Right kidney (tissue), 1 donor: Measurements from ENCODE around the gene CDK4.

Experiments
- DNase-seq: peaks from one replicate; pipeline ENCODE4 v3.0.0-alpha.2; 2016

The CDK4 gene

GRCh38 chr12:57756406-57757341 is 4.6 kb upstream of the CDK4 start:
- peak; percentile 35 for DNase-seq

- DNase-seq = peak; percentile 69
Observed at GRCh38 chr12:57755454-57756372, 3.6 kb upstream of the CDK4 start.

GRCh38 chr12:57755194-57755453 is 3.0 kb upstream of the CDK4 start:
- no peak for DNase-seq

- peak; percentile 65 for DNase-seq
Observed at GRCh38 chr12:57754411-57755193, 2.5 kb upstream of the CDK4 start, which contains the start of gene MARCHF9. Gene MARCHF9, plus strand, starts transcription at chr12:57755103. Its CDS starts 426 bp downstream, at chr12:57755529.

- no peak for DNase-seq
Observed at GRCh38 chr12:57753756-57754337, 1.7 kb upstream of the CDK4 start.

- no peak for DNase-seq
Observed at GRCh38 chr12:57752668-57753000, 524 bp upstream of the CDK4 start.

- peak; percentile 32 for DNase-seq
Observed at GRCh38 chr12:57751432-57751787, 700 bp downstream of the CDK4 start.

DNA sequence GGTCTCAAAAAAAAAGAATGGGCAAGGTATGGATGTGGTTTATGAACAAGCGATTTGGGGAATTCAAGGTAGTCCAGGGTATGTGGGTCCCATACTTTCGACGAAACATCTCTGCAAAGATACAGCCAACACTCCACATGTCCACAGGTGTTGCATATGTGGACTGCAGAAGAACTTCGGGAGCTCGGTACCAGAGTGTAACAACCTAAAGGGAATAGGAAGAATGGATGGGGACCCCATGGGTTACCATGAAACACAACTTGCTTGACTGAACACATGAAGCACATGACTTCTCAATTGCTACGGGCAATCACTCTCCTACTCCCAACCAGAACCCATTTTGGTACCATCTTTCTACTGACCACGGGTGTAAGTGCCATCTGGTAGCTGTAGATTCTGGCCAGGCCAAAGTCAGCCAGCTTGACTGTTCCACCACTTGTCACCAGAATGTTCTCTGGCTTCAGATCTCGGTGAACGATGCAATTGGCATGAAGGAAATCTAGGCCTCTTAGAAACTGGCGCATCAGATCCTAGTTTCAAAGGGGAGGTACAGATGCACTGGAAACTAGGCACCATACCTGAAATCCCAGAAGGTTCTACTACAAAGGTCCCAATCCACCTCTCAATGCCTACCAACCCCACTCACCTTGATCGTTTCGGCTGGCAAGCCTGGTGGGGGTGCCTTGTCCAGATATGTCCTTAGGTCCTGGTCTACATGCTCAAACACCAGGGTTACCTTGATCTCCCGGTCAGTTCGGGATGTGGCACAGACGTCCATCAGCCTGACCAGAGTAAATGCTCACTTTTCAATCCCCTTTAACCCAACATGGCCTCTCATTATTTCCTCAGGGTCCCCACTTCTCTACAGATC is 1.3 kb downstream of the CDK4 start:
- no peak for DNase-seq

- DNase-seq = no peak
Observed at GRCh38 chr12:57749061-57749460, 3.0 kb downstream of the CDK4 start.

DNA sequence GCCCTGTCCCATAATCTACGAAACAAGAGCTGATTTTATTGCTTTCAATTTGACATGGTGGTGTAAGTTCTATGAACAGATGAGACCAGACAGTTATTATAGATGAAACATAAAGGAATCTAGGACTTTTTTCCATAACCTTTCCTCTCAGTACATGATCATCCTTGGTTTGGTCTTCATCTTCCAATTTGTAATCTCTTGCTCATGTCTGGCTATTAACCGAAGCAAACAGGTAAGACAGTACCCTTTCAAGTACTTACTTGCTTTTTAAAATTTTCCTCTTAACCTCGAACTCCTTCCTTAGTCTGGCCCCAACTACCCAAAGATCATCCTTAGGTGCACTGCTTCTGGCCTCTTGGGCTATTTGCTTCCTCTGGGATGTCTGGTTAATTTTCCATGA is 6.1 kb downstream of the CDK4 start:
- no peak for DNase-seq

GRCh38 chr12:57745485-57745881 is 6.6 kb downstream of the CDK4 start:
- DNase-seq = no peak

GRCh38 chr12:57744777-57745484 is 7.2 kb downstream of the CDK4 start, which contains the start of gene TSPAN31:
Gene TSPAN31, plus strand, starts transcription at chr12:57745039. Its CDS starts 116 bp downstream, at chr12:57745155.
- DNase-seq = peak; percentile 83

- DNase-seq = peak; percentile 80
Observed at GRCh38 chr12:57744194-57744776, 7.8 kb downstream of the CDK4 start.

GRCh38 chr12:57743769-57744168 is 8.3 kb downstream of the CDK4 start:
- DNase-seq = no peak

GRCh38 chr12:57741844-57742738 is 10.0 kb downstream of the CDK4 start:
- no peak for DNase-seq

- no peak for DNase-seq
Observed at GRCh38 chr12:57741413-57741789, 10.7 kb downstream of the CDK4 start.

GRCh38 chr12:57740656-57741412 is 11.3 kb downstream of the CDK4 start:
- no peak for DNase-seq

GRCh38 chr12:57739914-57740538 is 12.1 kb downstream of the CDK4 start:
- no peak for DNase-seq
